Progenitor cell of endocrine pancreas (in vitro differentiated cells): Measurements from ENCODE around the gene CDH9. TPM values are rescaled to one million over a fixed set of nuclear protein-coding genes. Genes with fewer than 3 reads are reported as not detected.

Experiments used
- DNase-seq: peaks from one replicate; pipeline ENCODE4 v3.0.0; 2021; ENCODE audit warnings: low spot score; ENCODE audit not compliant: unreplicated experiment
- H3K27ac Mint-ChIP-seq: 2 replicates; pipeline ENCODE4 v1.8.0; 2021; ENCODE audit warnings: mild to moderate bottlenecking, moderate library complexity, mixed read lengths
- H3K27me3 Mint-ChIP-seq: 2 replicates; pipeline ENCODE4 v1.8.0; 2021; ENCODE audit warnings: mixed read lengths
- H3K36me3 Mint-ChIP-seq: 2 replicates; pipeline ENCODE4 v1.8.0; 2022; ENCODE audit warnings: mixed read lengths; ENCODE audit not compliant: insufficient read depth
- H3K4me1 Mint-ChIP-seq: 2 replicates; pipeline ENCODE4 v1.8.0; 2021; ENCODE audit warnings: low read depth, mixed read lengths
- H3K4me3 Mint-ChIP-seq: 2 replicates; pipeline ENCODE4 v1.8.0; 2021; ENCODE audit warnings: low read depth, mild to moderate bottlenecking, moderate library complexity, mixed read lengths
- H3K9me3 Mint-ChIP-seq: 2 replicates; pipeline ENCODE4 v1.8.0; 2021; ENCODE audit warnings: low read depth, mixed read lengths
- CTCF ChIP-seq: fragments of 200-600 bp; sonication (generic); IDR thresholded peaks from one replicate; pipeline ENCODE4 v1.5.0; 2021; ENCODE audit warnings: antibody characterized with exemption, mild to moderate bottlenecking; ENCODE audit not compliant: unreplicated experiment
- total RNA-seq: library from RNA; stranded (reverse); gene quantifications from 2 replicates; pipeline ENCODE4 v1.2.1, GENCODE V29; 2021

The CDH9 gene
- total RNA-seq, 1 donor from 2014 or later = not detected

DNA sequence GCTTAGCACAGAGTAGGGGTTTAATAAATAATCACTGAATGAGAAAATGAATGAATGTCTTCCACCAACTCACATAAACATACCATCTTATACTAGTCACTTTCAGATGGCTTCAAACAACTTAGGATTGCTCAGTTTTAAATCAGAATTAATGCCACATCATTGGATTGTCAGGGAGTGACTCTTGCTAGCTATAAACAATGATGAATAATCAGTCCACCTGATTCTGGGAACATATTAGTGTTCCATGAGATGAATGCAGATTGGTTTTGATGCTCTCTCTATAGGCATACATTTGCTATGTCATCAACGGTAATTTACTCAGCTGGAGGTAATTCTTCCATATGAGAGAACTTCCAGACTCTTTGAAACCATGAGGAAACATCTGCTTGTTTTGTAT is 97.4 kb downstream of the CDH9 start:
- H3K27me3 Mint-ChIP-seq = no peaks in the 10 kb centered on the region
- no peak overlapping the region for H3K4me3 Mint-ChIP-seq
- no peak for DNase-seq
- H3K9me3 Mint-ChIP-seq = no peaks in the 10 kb centered on the region
- H3K4me1 Mint-ChIP-seq = no peaks in the 10 kb centered on the region
- H3K36me3 Mint-ChIP-seq = no peaks in the 10 kb centered on the region
- TF ChIP-seq CTCF = no peak
- no peak overlapping the region for H3K27ac Mint-ChIP-seq

DNA sequence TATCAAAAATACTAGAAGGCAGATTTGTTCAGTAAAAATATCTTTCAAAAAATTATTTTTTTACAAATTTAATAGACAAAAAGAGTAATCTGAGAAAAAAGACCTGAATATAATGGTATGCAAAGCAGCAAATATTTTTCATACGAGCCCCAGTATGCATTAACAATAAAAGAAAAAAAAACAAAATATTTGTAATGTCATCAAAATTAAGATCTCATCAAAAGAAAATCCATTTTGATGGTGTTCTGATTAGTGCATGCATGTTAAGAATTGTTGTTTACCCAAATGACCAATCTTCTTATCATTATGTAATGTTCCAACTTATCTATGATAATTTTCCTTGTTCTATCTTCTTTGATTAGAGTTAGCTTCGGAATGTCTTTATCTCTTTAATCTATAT is 106.1 kb downstream of the CDH9 start:
- no peak overlapping the region for H3K27ac Mint-ChIP-seq
- TF ChIP-seq CTCF = no peak
- no peak for DNase-seq
- peaks cover 13% of the 10 kb centered on the region for H3K9me3 Mint-ChIP-seq
- H3K36me3 Mint-ChIP-seq = no peaks in the 10 kb centered on the region
- no peaks in the 10 kb centered on the region for H3K4me1 Mint-ChIP-seq
- H3K4me3 Mint-ChIP-seq = no peak overlapping the region
- no peaks in the 10 kb centered on the region for H3K27me3 Mint-ChIP-seq

GRCh38 chr5:26921439-26921838 is 116.9 kb downstream of the CDH9 start:
- Mint-ChIP-seq H3K9me3 (peaks cover 10% of the 10 kb centered on the region), H3K36me3 (no peaks in the 10 kb centered on the region), H3K4me1 (no peaks in the 10 kb centered on the region), H3K27me3 (no peaks in the 10 kb centered on the region), H3K4me3 (no peak overlapping the region), H3K27ac (no peak overlapping the region)
- DNase-seq = no peak
- no peak for TF ChIP-seq CTCF

DNA sequence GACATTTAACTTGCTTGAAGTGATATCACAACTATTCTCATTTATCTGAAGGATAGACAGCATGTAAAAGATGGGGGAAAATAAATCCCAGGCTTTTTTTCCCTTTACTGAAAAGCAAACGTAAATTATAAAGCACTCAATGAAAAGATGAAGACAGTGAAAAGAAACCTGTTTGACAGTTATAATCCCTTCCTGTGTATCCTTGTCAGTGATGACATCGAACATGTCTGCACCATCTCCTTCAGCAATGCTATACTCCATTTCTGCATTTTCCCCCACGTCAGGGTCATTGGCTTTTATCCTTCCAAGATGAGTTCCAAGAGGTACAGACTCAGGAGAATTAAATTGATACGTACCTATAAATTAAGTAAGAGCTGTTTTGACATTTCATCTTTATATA is 134.9 kb downstream of the CDH9 start:
- Mint-ChIP-seq H3K27ac (no peak overlapping the region), H3K36me3 (no peaks in the 10 kb centered on the region), H3K27me3 (no peaks in the 10 kb centered on the region), H3K9me3 (peaks cover 5% of the 10 kb centered on the region), H3K4me3 (no peak overlapping the region), H3K4me1 (no peaks in the 10 kb centered on the region)
- DNase-seq = no peak
- TF ChIP-seq CTCF = no peak

- no peak for TF ChIP-seq CTCF
These were observed 143.6 kb downstream of the CDH9 start for GRCh38 chr5:26894719-26895263.

More at GRCh38 chr5:26894719-26895263, 143.6 kb downstream of the CDH9 start:
- DNase-seq = no peak
- no peak overlapping the region for H3K27ac Mint-ChIP-seq
- H3K9me3 Mint-ChIP-seq = peaks cover 5% of the 10 kb centered on the region
- no peaks in the 10 kb centered on the region for H3K27me3 Mint-ChIP-seq
- H3K36me3 Mint-ChIP-seq = no peaks in the 10 kb centered on the region
- H3K4me1 Mint-ChIP-seq = peaks cover 9% of the 10 kb centered on the region
- H3K4me3 Mint-ChIP-seq = no peak overlapping the region
